Thyroid gland (tissue), 4 donors: ENCODE measurements around the gene BCAM. TPM values are rescaled to one million over a fixed set of nuclear protein-coding genes. Genes with fewer than 3 reads are reported as not detected.
"Not testable (repeated sequence)": the region's sequence is repeated elsewhere in the genome, so short reads cannot be mapped to it uniquely, and the experiment has no call there.

Source experiments
- DNase-seq, 2 donors: peaks; one replicate each; pipeline ENCODE4 v3.0.0-alpha.2; 2019
- H3K27ac ChIP-seq, 3 donors: fragments of 200-600 bp; sonication (generic); 1 replicate in 2 of 3; 2 replicates in 1 of 3; pipeline ENCODE4 v1.5.1; 2016 to 2019; ENCODE audit warnings: mild to moderate bottlenecking in 1 of 3, moderate library complexity in 1 of 3
- H3K27me3 ChIP-seq: fragments of 200-600 bp; sonication (generic); one replicate; pipeline ENCODE4 v1.5.1; 2019
- H3K36me3 ChIP-seq, 2 donors: fragments of 200-600 bp; sonication (generic); one replicate each; pipeline ENCODE4 v1.5.1; 2016 to 2019
- H3K4me1 ChIP-seq, 2 donors: fragments of 200-600 bp; sonication (generic); one replicate each; pipeline ENCODE4 v1.5.1; 2017 to 2019
- H3K4me3 ChIP-seq, 3 donors: fragments of 200-600 bp; sonication (generic); replicated peaks in 1 of 3; 1 replicate in 2 of 3; 2 replicates in 1 of 3; pipeline ENCODE4 v1.5.1; 2016; ENCODE audit warnings: mild to moderate bottlenecking in 1 of 3
- H3K9me3 ChIP-seq: fragments of 200-600 bp; sonication (generic); one replicate; pipeline ENCODE4 v1.5.1; 2017
- POLR2A ChIP-seq, 2 donors: fragments of 450-650 bp; IDR thresholded peaks; one replicate each; pipeline ENCODE4 v1.6.1; 2017; ENCODE audit warnings: antibody characterized with exemption in 2 of 2, mild to moderate bottlenecking in 2 of 2, moderate library complexity in 1 of 2
- WGBS, 2 donors: methylation state at CpG; one replicate each; pipeline ENCODE4 v1.1.5; 2017; 5-methylcytosine and 5-hydroxymethylcytosine counted together
- intact Hi-C: fragments of 100-400 bp; cut with DNase I; formaldehyde crosslinking; loops from one replicate; pipeline ENCODE4 v1.15.1; 2023
- total RNA-seq, 4 donors: library from RNA; depleted of rRNA; stranded (reverse); fragments of >200 nt; gene quantifications; one replicate each; pipeline ENCODE4 v1.2.3, GENCODE V29; 2016
- TF ChIP-seq, protein P1 (sequence below), 6 experiments: fragments of 200-600 bp in 3 of 6; fragments of 450-650 bp in 3 of 6; sonication (generic) in 3 of 6; IDR thresholded peaks; one replicate each; pipeline ENCODE4 v1.5.1; 2016 to 2019; ENCODE audit warnings: antibody characterized with exemption in 6 of 6, mild to moderate bottlenecking in 2 of 6, inconsistent platforms in 1 of 6, moderate library complexity in 1 of 6

The BCAM gene
- total RNA-seq, 4 donors from 2014 or later = 156 to 391 (median 285) TPM

DNA sequence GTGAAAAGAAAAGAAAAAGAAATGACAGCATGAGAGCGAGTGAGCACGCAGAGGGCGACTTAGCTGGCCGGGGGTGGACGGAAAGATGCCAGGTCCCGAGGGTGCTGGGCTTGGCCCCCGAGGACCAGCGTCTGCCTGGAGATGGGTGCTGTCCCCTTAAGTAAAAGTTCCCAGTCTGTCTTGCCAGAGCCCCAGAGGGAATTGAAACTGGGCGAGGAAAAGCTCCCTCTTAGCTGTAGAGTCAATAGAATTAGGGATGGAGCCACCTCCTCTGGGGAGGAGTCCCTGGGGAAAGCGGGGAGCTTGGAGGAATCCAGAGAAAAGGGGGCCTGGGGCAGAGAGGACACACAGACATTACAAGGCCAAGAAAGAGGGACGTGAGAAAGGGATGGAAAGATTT is 13.3 kb downstream of the BCAM start:
- 55 to 62% methylated on average over 11 of the region's 11 CpGs for WGBS, 2 donors
- intact Hi-C loops = no loop called here
- DNase-seq = no peak

DNA sequence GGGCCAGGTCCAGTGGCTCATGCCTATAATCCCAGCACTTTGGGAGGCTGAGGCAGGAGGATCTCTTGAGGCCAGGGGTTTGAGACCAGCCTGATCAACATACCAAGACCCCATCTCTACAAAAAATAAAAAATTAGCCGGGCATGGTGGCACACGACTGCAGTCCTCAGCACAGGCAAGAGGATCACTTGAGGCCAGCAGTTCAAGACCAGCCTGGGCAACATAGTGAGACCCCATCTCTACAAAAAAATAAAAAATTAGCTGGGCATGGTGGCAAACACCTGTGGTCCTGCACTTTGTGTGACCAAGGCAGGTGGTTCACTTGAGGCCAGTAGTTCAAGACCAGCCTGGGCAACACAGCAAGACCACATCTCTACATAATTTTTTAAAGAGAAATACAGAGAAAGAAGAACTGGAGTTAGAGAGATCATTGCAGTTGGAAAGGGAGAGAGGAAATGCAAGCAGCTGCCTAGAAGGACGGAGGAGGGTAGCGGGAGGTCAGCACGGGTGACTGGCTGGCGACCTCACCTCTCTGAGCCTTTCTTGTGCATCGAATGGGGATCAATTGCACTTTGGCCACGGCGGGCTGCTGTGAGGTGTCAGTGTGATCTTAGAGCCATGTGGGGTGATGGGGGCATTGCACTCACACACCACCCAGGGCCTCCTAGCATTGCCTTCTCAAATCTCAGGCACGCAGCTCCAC is 13.9 kb downstream of the BCAM start:
- WGBS, 2 donors = 58% methylated on average over 10 of the region's 10 CpGs
- Histone ChIP-seq H3K27ac (no peak overlapping the region), H3K4me3 (no peak overlapping the region), H3K4me1 (peaks cover 0 to 22% of the 10 kb centered on the region in 2 donors), H3K36me3 (no peaks in the 10 kb centered on the region), H3K27me3 (no peaks in the 10 kb centered on the region), H3K9me3 (no peaks in the 10 kb centered on the region)
- no peak for DNase-seq
- intact Hi-C loops = no loop called here
- TF ChIP-seq, protein P1, sequence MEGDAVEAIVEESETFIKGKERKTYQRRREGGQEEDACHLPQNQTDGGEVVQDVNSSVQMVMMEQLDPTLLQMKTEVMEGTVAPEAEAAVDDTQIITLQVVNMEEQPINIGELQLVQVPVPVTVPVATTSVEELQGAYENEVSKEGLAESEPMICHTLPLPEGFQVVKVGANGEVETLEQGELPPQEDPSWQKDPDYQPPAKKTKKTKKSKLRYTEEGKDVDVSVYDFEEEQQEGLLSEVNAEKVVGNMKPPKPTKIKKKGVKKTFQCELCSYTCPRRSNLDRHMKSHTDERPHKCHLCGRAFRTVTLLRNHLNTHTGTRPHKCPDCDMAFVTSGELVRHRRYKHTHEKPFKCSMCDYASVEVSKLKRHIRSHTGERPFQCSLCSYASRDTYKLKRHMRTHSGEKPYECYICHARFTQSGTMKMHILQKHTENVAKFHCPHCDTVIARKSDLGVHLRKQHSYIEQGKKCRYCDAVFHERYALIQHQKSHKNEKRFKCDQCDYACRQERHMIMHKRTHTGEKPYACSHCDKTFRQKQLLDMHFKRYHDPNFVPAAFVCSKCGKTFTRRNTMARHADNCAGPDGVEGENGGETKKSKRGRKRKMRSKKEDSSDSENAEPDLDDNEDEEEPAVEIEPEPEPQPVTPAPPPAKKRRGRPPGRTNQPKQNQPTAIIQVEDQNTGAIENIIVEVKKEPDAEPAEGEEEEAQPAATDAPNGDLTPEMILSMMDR (IDR thresholded peaks at IDR 0.05) = no peak
- no peak for TF ChIP-seq POLR2A (IDR thresholded peaks at IDR 0.05)

More for the DNA sequence above, 13.3 kb downstream of the BCAM start:
- TF ChIP-seq, protein P1 (IDR thresholded peaks at IDR 0.05) = no peak
- no peak for TF ChIP-seq POLR2A (IDR thresholded peaks at IDR 0.05)
- Histone ChIP-seq H3K27ac (peak overlapping the region in 1 of 3 donors; percentile 49), H3K9me3 (no peaks in the 10 kb centered on the region), H3K4me3 (no peak overlapping the region), H3K27me3 (no peaks in the 10 kb centered on the region), H3K4me1 (peaks cover 0 to 22% of the 10 kb centered on the region in 2 donors), H3K36me3 (no peaks in the 10 kb centered on the region)

DNA sequence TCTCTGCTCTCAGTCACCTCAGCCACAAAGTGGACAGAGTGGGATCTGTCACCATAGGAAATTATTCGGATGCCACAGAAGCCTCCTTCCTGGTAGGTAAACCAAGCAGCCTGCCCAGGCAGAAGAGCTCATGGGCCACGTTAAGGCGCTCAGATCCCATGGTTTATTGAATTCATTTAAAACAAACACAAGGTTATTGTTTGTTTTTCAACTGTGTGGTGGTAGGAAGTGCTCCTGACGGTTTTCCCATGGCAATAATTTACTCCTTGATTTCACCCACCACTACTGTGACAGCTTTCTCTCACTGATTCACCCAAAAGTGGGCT is 14.4 kb downstream of the BCAM start:
- DNase-seq = no peak
- no peaks in the 10 kb centered on the region for H3K27me3 ChIP-seq
- intact Hi-C loops = no loop called here
- H3K4me1 ChIP-seq = peaks cover 0 to 22% of the 10 kb centered on the region in 2 donors
- H3K36me3 ChIP-seq = no peaks in the 10 kb centered on the region
- TF ChIP-seq, protein P1 (IDR thresholded peaks at IDR 0.05) = no peak
- TF ChIP-seq POLR2A (IDR thresholded peaks at IDR 0.05) = no peak
- H3K9me3 ChIP-seq = no peaks in the 10 kb centered on the region
- no peak overlapping the region for H3K27ac ChIP-seq
- 18 to 35% methylated on average over 4 of the region's 4 CpGs for WGBS, 2 donors
- H3K4me3 ChIP-seq = no peak overlapping the region

DNA sequence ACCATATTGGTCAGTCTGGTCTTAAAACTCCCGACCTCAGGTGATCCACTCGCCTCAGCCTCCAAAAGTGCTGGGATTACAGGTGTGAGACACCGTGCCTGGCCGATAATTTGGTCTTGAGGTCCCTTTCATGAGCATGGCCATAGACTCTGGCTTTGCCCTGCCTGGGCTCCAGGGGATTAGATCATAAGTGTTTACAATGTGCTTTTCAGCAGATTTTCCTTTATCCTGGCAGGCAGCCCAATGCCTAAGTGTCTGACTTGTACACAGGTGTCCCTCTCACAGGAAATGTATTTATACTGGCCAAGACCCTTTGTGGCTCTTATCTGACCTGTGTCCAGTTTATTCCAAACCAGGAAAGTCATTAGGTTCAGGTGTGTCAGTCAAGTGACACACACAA is 15.9 kb downstream of the BCAM start:
- Histone ChIP-seq H3K36me3 (no peaks in the 10 kb centered on the region), H3K9me3 (no peaks in the 10 kb centered on the region), H3K27me3 (no peaks in the 10 kb centered on the region), H3K27ac (no peak overlapping the region), H3K4me1 (peaks cover 0 to 22% of the 10 kb centered on the region in 2 donors), H3K4me3 (no peak overlapping the region)
- peak; percentile 74 to 75 for DNase-seq
- intact Hi-C loops = no loop called here
- TF ChIP-seq POLR2A (IDR thresholded peaks at IDR 0.05) = no peak
- TF ChIP-seq, protein P1 (IDR thresholded peaks at IDR 0.05) = no peak
- 51 to 60% methylated on average over 4 of the region's 4 CpGs for WGBS, 2 donors

DNA sequence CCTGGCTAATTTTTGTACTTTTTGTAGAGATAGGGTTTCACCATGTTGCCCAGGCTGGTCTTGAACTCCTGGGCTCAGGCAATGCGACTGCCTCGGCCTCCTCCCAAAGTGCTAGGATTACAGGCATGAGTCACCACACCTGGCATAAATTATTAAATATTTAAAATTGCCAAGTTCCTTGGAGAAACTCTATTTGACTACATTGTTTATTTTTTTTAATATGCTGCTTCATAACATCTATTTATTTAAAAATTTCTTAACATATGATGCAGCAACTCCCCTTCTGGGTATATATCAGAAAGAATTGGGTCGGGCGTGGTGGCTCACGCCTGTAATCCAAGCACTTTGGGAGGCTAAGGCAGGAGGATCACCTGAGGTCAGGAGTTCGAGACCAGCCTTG is 24.0 kb downstream of the BCAM start:
- H3K9me3 ChIP-seq, H3K4me1 ChIP-seq, intact Hi-C loops, H3K27me3 ChIP-seq, H3K4me3 ChIP-seq, H3K36me3 ChIP-seq, H3K27ac ChIP-seq, DNase-seq: not testable (repeated sequence)
- WGBS, 2 donors = 89 to 90% methylated on average over 6 of the region's 6 CpGs

DNA sequence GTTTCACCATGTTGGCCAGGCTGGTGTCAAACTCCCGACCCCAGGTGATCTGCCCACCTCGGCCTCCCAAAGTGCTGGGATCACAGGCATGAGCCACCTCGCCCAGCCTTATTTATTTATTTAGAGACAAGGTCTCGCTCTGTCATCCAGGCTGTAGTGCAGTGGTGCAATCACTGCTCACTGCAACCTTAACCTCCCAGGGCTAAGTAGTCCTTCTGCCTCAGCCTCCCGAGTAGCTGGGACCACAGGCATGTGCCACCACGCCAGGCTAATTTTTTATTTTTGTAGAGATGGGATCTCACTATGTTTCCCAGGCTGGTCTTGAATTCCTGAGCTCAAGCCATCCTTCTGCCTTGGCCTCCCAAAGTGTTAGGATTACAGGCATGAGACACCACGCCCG is 25.5 kb downstream of the BCAM start:
- WGBS, 2 donors = 89 to 92% methylated on average over 8 of the region's 8 CpGs
- not testable (repeated sequence) for H3K4me1 ChIP-seq

More for the DNA sequence above, 25.5 kb downstream of the BCAM start:
- H3K4me3 ChIP-seq, intact Hi-C loops, DNase-seq, H3K9me3 ChIP-seq, H3K27me3 ChIP-seq, H3K27ac ChIP-seq, H3K36me3 ChIP-seq: not testable (repeated sequence)
